ENCODE data around the gene GRN. TPM values are rescaled to one million over a fixed set of nuclear protein-coding genes. Genes with fewer than 3 reads are reported as not detected.
"Not testable (repeated sequence)": the region's sequence is repeated elsewhere in the genome, so short reads cannot be mapped to it uniquely, and the experiment has no call there.

Gene GRN
- total RNA-seq, 1 donor from 2014 or later: 144 TPM

- no peak for DNase-seq (ENCODE audit: low spot score in 2 of 2, unreplicated experiment in 2 of 2)
- no peak for TF ChIP-seq CTCF (IDR thresholded peaks at IDR 0.05; ENCODE audit: unreplicated experiment)
- Mint-ChIP-seq H3K27me3 (ENCODE audit: low read depth) (peaks cover 7% of the 10 kb centered on the region), H3K4me3 (no peak overlapping the region), H3K36me3 (no peaks in the 10 kb centered on the region), H3K27ac (no peak overlapping the region), H3K9me3 (no peaks in the 10 kb centered on the region), H3K4me1 (no peaks in the 10 kb centered on the region)
These were observed 6.4 kb upstream of the GRN start for GRCh38 chr17:44338702-44339101.

GRCh38 chr17:44340553-44340952 lies 4.5 kb upstream of the GRN start:
- not testable (repeated sequence) for H3K27ac Mint-ChIP-seq; H3K9me3 Mint-ChIP-seq; H3K36me3 Mint-ChIP-seq; H3K4me1 Mint-ChIP-seq; H3K27me3 Mint-ChIP-seq (ENCODE audit: low read depth); DNase-seq (ENCODE audit: low spot score in 2 of 2, unreplicated experiment in 2 of 2); H3K4me3 Mint-ChIP-seq

GRCh38 chr17:44343510-44344209 lies 1.4 kb upstream of the GRN start:
- Mint-ChIP-seq H3K27me3 (ENCODE audit: low read depth) (no peaks in the 10 kb centered on the region), H3K27ac (peak overlapping the region; percentile 8), H3K4me1 (peaks cover 12% of the 10 kb centered on the region), H3K4me3 (no peak overlapping the region), H3K9me3 (no peaks in the 10 kb centered on the region), H3K36me3 (no peaks in the 10 kb centered on the region)
- no peak for DNase-seq (ENCODE audit: low spot score in 2 of 2, unreplicated experiment in 2 of 2)
- TF ChIP-seq CTCF (IDR thresholded peaks at IDR 0.05; ENCODE audit: unreplicated experiment): no peak

GRCh38 chr17:44345454-44346026 lies 438 bp downstream of the GRN start:
- H3K27ac Mint-ChIP-seq: peak overlapping the region; percentile 96
- no peak for DNase-seq (ENCODE audit: low spot score in 2 of 2, unreplicated experiment in 2 of 2)
- peak; percentile 54 for TF ChIP-seq CTCF (IDR thresholded peaks at IDR 0.05; ENCODE audit: unreplicated experiment)
- H3K36me3 Mint-ChIP-seq: peaks cover 3% of the 10 kb centered on the region
- no peaks in the 10 kb centered on the region for H3K9me3 Mint-ChIP-seq
- H3K4me3 Mint-ChIP-seq: peak overlapping the region; percentile 93
- H3K27me3 Mint-ChIP-seq (ENCODE audit: low read depth): no peaks in the 10 kb centered on the region
- H3K4me1 Mint-ChIP-seq: peaks cover 12% of the 10 kb centered on the region

GRCh38 chr17:44346064-44346844 lies 1.2 kb downstream of the GRN start:
- Mint-ChIP-seq H3K27ac (no peak overlapping the region), H3K9me3 (no peaks in the 10 kb centered on the region), H3K36me3 (peaks cover 3% of the 10 kb centered on the region), H3K27me3 (ENCODE audit: low read depth) (no peaks in the 10 kb centered on the region), H3K4me3 (peak overlapping the region; percentile 93), H3K4me1 (peaks cover 12% of the 10 kb centered on the region)
- no peak for DNase-seq (ENCODE audit: low spot score in 2 of 2, unreplicated experiment in 2 of 2)
- no peak for TF ChIP-seq CTCF (IDR thresholded peaks at IDR 0.05; ENCODE audit: unreplicated experiment)

GRCh38 chr17:44347206-44348055 lies 2.3 kb downstream of the GRN start:
- DNase-seq (ENCODE audit: low spot score in 2 of 2, unreplicated experiment in 2 of 2); H3K27ac Mint-ChIP-seq; H3K9me3 Mint-ChIP-seq; H3K36me3 Mint-ChIP-seq; H3K27me3 Mint-ChIP-seq (ENCODE audit: low read depth); H3K4me3 Mint-ChIP-seq: not testable (repeated sequence)
- H3K4me1 Mint-ChIP-seq: peaks cover 12% of the 10 kb centered on the region
